GM21717 (cell line): ENCODE results near the gene TNIP3.

Experiments used
- ATAC-seq: cut with Tn5 transposase; IDR thresholded peaks from one replicate; pipeline ENCODE4 v1.9.1; 2021; ENCODE audit warnings: mild to moderate bottlenecking, moderate library complexity; ENCODE audit not compliant: unreplicated experiment

Gene TNIP3

GRCh38 chr4:121093261-121093660, 70.9 kb downstream of the TNIP3 start:
- no peak for ATAC-seq

GRCh38 chr4:121091941-121092340, 72.2 kb downstream of the TNIP3 start:
- no peak for ATAC-seq

GRCh38 chr4:121088867-121089266, 75.3 kb downstream of the TNIP3 start:
- ATAC-seq, result no peak
